Activated naive CD8-positive, alpha-beta T cell treated with anti-CD3 and anti-CD28 coated beads, Interleukin-2, amount 50 U/mL, for 24 hours (primary cell): ENCODE results near the gene GPAM.

Experiments
- ATAC-seq: fragments of 150-1000 bp; cut with Tn5 transposase; one replicate; pipeline ENCODE4 v1.10.0; 2021
- DNase-seq: peaks from one replicate; pipeline ENCODE4 v3.0.0; 2021
- H3K27ac Mint-ChIP-seq: one replicate; pipeline ENCODE4 v1.8.0; 2021; ENCODE audit warnings: mild to moderate bottlenecking, mixed read lengths
- H3K27me3 Mint-ChIP-seq: one replicate; pipeline ENCODE4 v1.8.0; 2021; ENCODE audit warnings: mixed read lengths
- H3K36me3 Mint-ChIP-seq: one replicate; pipeline ENCODE4 v1.8.0; 2021; ENCODE audit warnings: low read depth, mixed read lengths
- H3K4me1 Mint-ChIP-seq: one replicate; pipeline ENCODE4 v1.8.0; 2021; ENCODE audit warnings: mixed read lengths
- H3K4me3 Mint-ChIP-seq: one replicate; pipeline ENCODE4 v1.8.0; 2021; ENCODE audit warnings: mild to moderate bottlenecking, moderate library complexity, mixed read lengths
- H3K9me3 Mint-ChIP-seq: one replicate; pipeline ENCODE4 v1.8.0; 2021; ENCODE audit warnings: mixed read lengths

GPAM gene

DNA sequence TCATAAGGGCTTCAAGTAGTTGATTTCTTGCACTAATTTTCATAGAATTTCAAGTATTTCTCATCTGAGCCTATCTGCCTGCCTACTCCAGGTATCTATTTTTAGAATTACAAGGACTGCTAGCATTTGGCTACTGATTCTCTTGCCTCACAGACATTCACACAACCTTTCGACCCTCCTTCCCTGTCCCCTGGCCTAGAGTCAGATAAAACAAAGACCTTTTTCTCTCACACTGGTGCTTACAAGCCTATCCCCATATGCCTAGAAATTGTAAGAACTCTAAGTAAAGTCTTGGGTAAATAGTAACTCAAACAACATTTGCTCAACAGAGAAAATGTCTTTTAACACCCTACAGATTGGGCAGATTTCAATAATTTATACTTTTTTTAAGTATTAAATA is 6.3 kb downstream of the GPAM start:
- no peaks in the 10 kb centered on the region for H3K27me3 Mint-ChIP-seq
- H3K27ac Mint-ChIP-seq, result no peak overlapping the region

GRCh38 chr10:112176543-112176942 is 7.0 kb downstream of the GPAM start:
- Mint-ChIP-seq H3K9me3 (no peaks in the 10 kb centered on the region), H3K27me3 (no peaks in the 10 kb centered on the region), H3K36me3 (peaks cover 30% of the 10 kb centered on the region), H3K27ac (no peak overlapping the region), H3K4me3 (no peak overlapping the region), H3K4me1 (no peaks in the 10 kb centered on the region)
- no peak for ATAC-seq
- no peak for DNase-seq

More for the DNA sequence above, 6.3 kb downstream of the GPAM start:
- Mint-ChIP-seq H3K4me3 (no peak overlapping the region), H3K9me3 (no peaks in the 10 kb centered on the region), H3K4me1 (peaks cover 3% of the 10 kb centered on the region), H3K36me3 (peaks cover 27% of the 10 kb centered on the region)
- DNase-seq (no peak), ATAC-seq (no peak)

DNA sequence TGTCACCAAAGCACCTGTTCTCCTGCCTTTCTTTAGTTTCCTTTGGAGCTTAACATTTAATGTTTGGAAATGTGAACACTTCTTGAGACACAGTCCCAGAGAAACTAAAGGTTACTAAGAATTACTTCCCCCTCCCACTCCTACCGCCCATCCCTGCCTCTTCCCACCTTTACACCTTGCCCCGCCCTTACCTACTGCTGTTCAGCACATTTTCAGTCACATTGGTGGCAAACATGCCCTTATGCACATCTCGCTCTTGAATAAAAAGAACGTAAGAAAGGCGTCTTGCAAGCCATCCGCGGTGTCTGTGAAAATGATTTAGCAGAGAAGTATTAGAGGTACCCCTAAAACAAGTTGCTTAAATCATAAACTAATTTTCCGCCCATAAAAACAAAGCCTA is 8.2 kb downstream of the GPAM start:
- Mint-ChIP-seq H3K27ac (no peak overlapping the region), H3K27me3 (no peaks in the 10 kb centered on the region), H3K9me3 (no peaks in the 10 kb centered on the region), H3K4me3 (no peak overlapping the region), H3K36me3 (peaks cover 36% of the 10 kb centered on the region), H3K4me1 (no peaks in the 10 kb centered on the region)
- ATAC-seq (no peak), DNase-seq (no peak)

GRCh38 chr10:112173206-112173605 is 10.4 kb downstream of the GPAM start:
- Mint-ChIP-seq H3K9me3 (no peaks in the 10 kb centered on the region), H3K27ac (no peak overlapping the region), H3K36me3 (peaks cover 41% of the 10 kb centered on the region), H3K27me3 (no peaks in the 10 kb centered on the region), H3K4me3 (no peak overlapping the region), H3K4me1 (no peaks in the 10 kb centered on the region)
- DNase-seq (no peak), ATAC-seq (no peak)

GRCh38 chr10:112168733-112169132 is 14.8 kb downstream of the GPAM start:
- H3K36me3 Mint-ChIP-seq, result peaks cover 30% of the 10 kb centered on the region
- ATAC-seq (no peak), DNase-seq (no peak)
- H3K27me3 Mint-ChIP-seq, result no peaks in the 10 kb centered on the region
- H3K4me3 Mint-ChIP-seq, result no peak overlapping the region
- no peaks in the 10 kb centered on the region for H3K4me1 Mint-ChIP-seq
- no peaks in the 10 kb centered on the region for H3K9me3 Mint-ChIP-seq
- H3K27ac Mint-ChIP-seq, result no peak overlapping the region

DNA sequence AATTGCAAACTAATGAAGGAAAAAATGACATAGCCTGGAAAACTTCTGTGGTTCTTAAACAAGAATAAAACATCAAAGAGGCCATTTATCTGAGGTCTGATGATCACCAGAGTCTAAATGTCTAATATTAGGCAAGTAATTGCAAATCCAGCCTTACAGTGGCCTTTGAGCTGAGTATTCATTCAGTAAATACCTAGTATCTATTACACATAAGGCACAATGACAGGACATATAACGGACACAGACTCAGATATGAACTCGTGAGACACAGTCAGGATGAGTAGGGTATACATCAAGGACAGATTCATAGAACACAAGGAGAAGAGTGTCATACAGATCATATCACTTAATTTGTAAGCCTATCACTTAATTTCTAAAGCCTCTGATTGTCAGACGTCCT is 16.8 kb downstream of the GPAM start:
- Mint-ChIP-seq H3K27me3 (no peaks in the 10 kb centered on the region), H3K4me1 (no peaks in the 10 kb centered on the region), H3K36me3 (peaks cover 26% of the 10 kb centered on the region), H3K27ac (no peak overlapping the region), H3K9me3 (no peaks in the 10 kb centered on the region), H3K4me3 (no peak overlapping the region)
- DNase-seq (no peak), ATAC-seq (no peak)

- Mint-ChIP-seq H3K36me3 (peaks cover 31% of the 10 kb centered on the region), H3K27ac (no peak overlapping the region), H3K27me3 (no peaks in the 10 kb centered on the region), H3K4me1 (no peaks in the 10 kb centered on the region), H3K9me3 (no peaks in the 10 kb centered on the region), H3K4me3 (no peak overlapping the region)
- ATAC-seq, result no peak
- no peak for DNase-seq
Measured at GRCh38 chr10:112161757-112162518, 21.6 kb downstream of the GPAM start.

DNA sequence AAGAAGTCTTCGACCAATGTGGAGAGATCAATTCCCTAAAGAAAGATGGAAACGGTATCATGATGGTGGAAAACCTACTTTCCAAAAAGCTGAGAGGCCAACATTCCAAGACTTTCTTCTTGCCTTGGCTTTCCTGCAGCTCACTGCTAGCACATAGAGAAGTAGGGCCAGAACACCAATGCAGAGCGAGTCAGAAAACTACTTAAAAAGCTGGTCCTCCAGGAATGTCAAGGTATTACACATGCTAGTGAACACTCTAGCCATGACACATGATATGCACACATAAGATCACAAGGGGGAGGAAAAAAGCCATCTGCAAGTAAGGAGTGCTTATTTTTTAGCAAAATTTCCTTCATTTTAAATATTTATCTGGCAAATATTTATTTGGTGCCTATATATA is 22.7 kb downstream of the GPAM start:
- Mint-ChIP-seq H3K27ac (no peak overlapping the region), H3K36me3 (peaks cover 40% of the 10 kb centered on the region), H3K9me3 (no peaks in the 10 kb centered on the region), H3K27me3 (no peaks in the 10 kb centered on the region), H3K4me1 (no peaks in the 10 kb centered on the region), H3K4me3 (no peak overlapping the region)
- ATAC-seq, result no peak
- DNase-seq, result no peak

- no peaks in the 10 kb centered on the region for H3K9me3 Mint-ChIP-seq
- no peak for DNase-seq
- peaks cover 42% of the 10 kb centered on the region for H3K36me3 Mint-ChIP-seq
- no peak overlapping the region for H3K27ac Mint-ChIP-seq
- H3K4me1 Mint-ChIP-seq, result no peaks in the 10 kb centered on the region
- ATAC-seq, result no peak
- H3K27me3 Mint-ChIP-seq, result no peaks in the 10 kb centered on the region
- no peak overlapping the region for H3K4me3 Mint-ChIP-seq
Measured at GRCh38 chr10:112159469-112159868, 24.1 kb downstream of the GPAM start.

DNA sequence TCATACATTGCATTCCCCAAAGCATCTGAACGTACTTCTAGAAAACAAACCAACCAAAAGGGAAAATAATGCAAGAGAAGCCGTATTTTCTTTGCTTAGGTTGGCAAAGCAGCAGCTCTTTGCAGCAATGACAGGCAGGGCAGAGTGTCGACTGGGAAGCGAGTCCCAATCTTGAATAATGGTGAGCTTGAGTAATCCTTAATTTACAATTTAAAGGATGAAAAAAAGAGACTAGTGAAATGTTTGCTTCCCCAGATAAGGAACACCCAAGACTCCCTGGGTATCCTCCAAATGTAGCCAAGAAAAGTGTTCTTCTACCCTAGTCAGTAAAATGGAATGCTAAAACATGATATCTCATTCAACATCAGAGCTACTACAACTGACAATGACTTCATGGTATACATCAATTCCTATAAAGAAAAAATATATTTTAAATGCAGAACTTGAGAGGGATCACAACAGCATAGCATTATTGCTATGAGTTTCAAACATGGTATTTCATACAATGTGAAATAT is 32.0 kb downstream of the GPAM start:
- no peak for DNase-seq
- ATAC-seq, result no peak
- Mint-ChIP-seq H3K9me3 (no peaks in the 10 kb centered on the region), H3K4me3 (no peak overlapping the region), H3K27me3 (no peaks in the 10 kb centered on the region), H3K4me1 (no peaks in the 10 kb centered on the region), H3K27ac (no peak overlapping the region), H3K36me3 (peaks cover 19% of the 10 kb centered on the region)

DNA sequence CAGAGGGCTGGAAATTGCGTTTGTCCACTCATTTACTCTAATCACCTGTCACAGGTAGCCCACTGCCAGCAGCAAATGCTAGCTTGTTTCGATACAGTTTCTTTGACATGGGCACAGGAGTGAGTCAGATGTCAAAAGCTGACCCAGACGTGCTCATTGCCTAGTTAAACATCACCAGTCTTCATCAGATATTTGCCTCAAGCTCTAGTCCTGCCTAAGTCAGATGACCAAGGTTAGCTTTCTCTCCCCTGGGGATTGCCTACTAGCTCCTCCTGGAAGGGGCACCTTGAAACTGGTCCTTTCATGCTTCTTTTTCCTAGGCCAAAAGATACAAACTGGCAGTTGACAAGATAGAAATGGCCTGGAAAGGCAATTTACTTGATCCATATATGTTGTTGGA is 35.2 kb downstream of the GPAM start:
- Mint-ChIP-seq H3K36me3 (peaks cover 4% of the 10 kb centered on the region), H3K27ac (no peak overlapping the region), H3K27me3 (no peaks in the 10 kb centered on the region), H3K4me3 (no peak overlapping the region), H3K9me3 (no peaks in the 10 kb centered on the region), H3K4me1 (no peaks in the 10 kb centered on the region)
- no peak for DNase-seq
- ATAC-seq, result no peak

GRCh38 chr10:112146799-112147198 is 36.8 kb downstream of the GPAM start:
- ATAC-seq, result no peak
- no peak overlapping the region for H3K27ac Mint-ChIP-seq
- H3K4me3 Mint-ChIP-seq, result no peak overlapping the region
- H3K36me3 Mint-ChIP-seq, result peaks cover 1% of the 10 kb centered on the region
- no peak for DNase-seq
- no peaks in the 10 kb centered on the region for H3K27me3 Mint-ChIP-seq
- H3K9me3 Mint-ChIP-seq, result no peaks in the 10 kb centered on the region
- H3K4me1 Mint-ChIP-seq, result no peaks in the 10 kb centered on the region

DNA sequence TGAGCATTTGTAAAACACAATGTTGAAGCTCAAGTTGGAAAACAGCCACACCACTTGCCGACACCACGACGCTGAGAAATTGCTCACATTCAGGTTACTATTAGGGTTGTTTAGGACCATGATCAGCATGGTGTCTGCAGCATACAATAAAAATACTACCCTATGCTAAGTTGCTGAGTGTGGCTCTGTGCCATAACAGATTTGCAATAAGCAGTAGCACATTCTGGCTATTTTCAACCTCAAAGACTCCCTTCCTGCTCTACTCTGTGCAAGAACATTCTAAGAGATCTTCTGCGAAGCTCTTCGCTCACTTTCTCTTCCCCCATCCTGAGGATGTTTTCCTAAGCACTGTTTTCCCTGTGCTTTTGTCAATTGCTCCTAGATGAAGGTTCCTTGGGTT is 38.3 kb downstream of the GPAM start:
- Mint-ChIP-seq H3K27me3 (peaks cover under 1% of the 10 kb centered on the region), H3K4me3 (no peak overlapping the region), H3K4me1 (no peaks in the 10 kb centered on the region), H3K27ac (no peak overlapping the region), H3K9me3 (no peaks in the 10 kb centered on the region), H3K36me3 (no peaks in the 10 kb centered on the region)
- ATAC-seq (no peak), DNase-seq (no peak)

DNA sequence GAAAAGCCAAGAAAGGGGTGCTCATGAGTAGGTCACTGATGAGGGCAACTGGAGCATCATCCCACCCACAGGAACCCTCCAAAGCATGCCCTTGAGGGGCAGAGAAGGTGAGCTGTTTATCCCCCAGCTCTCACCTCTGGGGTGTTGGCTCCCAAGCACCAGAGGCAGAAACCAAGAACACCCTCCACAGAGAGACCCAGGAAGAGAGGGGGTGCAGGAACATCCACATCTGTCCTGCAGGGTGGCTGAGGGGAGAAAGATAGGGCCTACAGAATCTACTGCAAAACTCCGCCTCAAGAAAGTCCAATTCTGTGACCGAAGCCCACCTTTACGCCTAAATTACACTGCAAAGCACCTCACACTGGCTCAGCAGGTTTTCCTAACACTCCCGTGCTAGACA is 40.1 kb downstream of the GPAM start:
- no peaks in the 10 kb centered on the region for H3K9me3 Mint-ChIP-seq
- ATAC-seq (no peak), DNase-seq (no peak)
- H3K36me3 Mint-ChIP-seq, result no peaks in the 10 kb centered on the region
- no peak overlapping the region for H3K4me3 Mint-ChIP-seq
- peaks cover 9% of the 10 kb centered on the region for H3K27me3 Mint-ChIP-seq
- no peaks in the 10 kb centered on the region for H3K4me1 Mint-ChIP-seq
- H3K27ac Mint-ChIP-seq, result no peak overlapping the region

DNA sequence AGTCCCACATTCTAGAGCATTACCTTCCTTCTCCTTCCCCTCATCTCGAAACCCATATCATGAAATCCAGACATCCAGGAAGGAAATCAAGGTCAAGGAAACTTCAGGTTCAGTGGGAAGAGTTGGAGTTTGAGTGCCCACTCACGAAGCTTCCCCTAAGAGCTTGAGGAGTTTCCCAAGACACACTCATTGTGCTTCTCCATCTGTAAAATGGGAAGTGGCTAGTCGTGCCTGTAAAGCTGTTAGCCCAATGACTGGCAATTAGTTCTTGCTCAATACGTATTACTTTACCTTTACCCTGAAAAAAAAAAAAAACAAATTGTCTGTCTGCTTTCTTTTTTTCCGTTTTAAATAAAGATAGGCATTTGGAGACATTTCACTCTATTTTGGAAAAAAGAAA is 42.3 kb downstream of the GPAM start:
- DNase-seq (no peak), ATAC-seq (no peak)
- Mint-ChIP-seq H3K27me3 (peaks cover 13% of the 10 kb centered on the region), H3K27ac (no peak overlapping the region), H3K4me3 (no peak overlapping the region), H3K9me3 (no peaks in the 10 kb centered on the region), H3K4me1 (no peaks in the 10 kb centered on the region), H3K36me3 (no peaks in the 10 kb centered on the region)
